ENCODE measurements around the gene SAMD14.

DNA sequence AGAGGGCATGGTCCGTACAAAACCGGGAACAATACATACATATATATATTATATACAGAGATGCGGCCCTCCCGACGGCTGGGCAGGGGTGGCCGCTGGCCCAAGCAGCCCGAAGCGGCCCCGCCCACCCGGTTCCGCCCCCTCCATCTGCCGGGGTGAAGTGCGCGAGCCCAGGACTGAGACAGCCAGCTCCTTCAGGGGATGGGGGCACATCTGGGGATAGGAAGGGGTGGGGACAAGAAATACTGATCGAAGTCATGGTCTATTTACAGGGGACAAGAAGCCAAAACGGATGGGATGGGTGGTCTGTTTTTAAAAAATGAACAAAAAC is 3.8 kb upstream of the SAMD14 start:
- TF ChIP-seq CTCF (conservative IDR thresholded peaks at IDR 0.05; ENCODE audit: low read length) (no peak), EZH2phosphoT487 (IDR thresholded peaks at IDR 0.05; ENCODE audit: borderline replicate concordance, low read depth, low read length) (no peak)

All from OCI-LY7 (cell line).